ENCODE data around the gene CHMP1A. TPM values are rescaled to one million over a fixed set of nuclear protein-coding genes. Genes with fewer than 3 reads are reported as not detected.

Gene CHMP1A
- total RNA-seq, 1 experiment from 2014 or later, result 132 TPM

- no peaks in the 10 kb centered on the region for H3K36me3 Mint-ChIP-seq (ENCODE audit: insufficient read depth, unreplicated experiment)
- no peaks in the 10 kb centered on the region for H3K4me1 Mint-ChIP-seq (ENCODE audit: low read depth, unreplicated experiment)
- peaks cover 68% of the 10 kb centered on the region for H3K27me3 Mint-ChIP-seq (ENCODE audit: unreplicated experiment)
- intact Hi-C loops (cut with micrococcal nuclease; ENCODE audit: unreplicated experiment), result no loop called here
- DNase-seq, result no peak
- CTCF ChIA-PET, result no interaction called here
- no peak overlapping the region for H3K4me3 Mint-ChIP-seq (ENCODE audit: low read depth, unreplicated experiment)
- BruUV-seq (replicated peaks), result no TSS peak
- TF ChIP-seq CTCF (IDR thresholded peaks at IDR 0.05; ENCODE audit: unreplicated experiment), result no peak
- no peak overlapping the region for H3K27ac Mint-ChIP-seq (ENCODE audit: unreplicated experiment)
- no peaks in the 10 kb centered on the region for H3K9me3 Mint-ChIP-seq (ENCODE audit: low read depth, unreplicated experiment)
These were observed 32.4 kb downstream of the CHMP1A start for GRCh38 chr16:89624777-89625761.

- DNase-seq, result no peak
- BruUV-seq (replicated peaks), result no TSS peak
- CTCF ChIA-PET, result no interaction called here
- H3K4me3 Mint-ChIP-seq (ENCODE audit: low read depth, unreplicated experiment), result no peak overlapping the region
- peaks cover 66% of the 10 kb centered on the region for H3K27me3 Mint-ChIP-seq (ENCODE audit: unreplicated experiment)
- H3K36me3 Mint-ChIP-seq (ENCODE audit: insufficient read depth, unreplicated experiment), result no peaks in the 10 kb centered on the region
- no peak overlapping the region for H3K27ac Mint-ChIP-seq (ENCODE audit: unreplicated experiment)
- no peaks in the 10 kb centered on the region for H3K9me3 Mint-ChIP-seq (ENCODE audit: low read depth, unreplicated experiment)
- no peaks in the 10 kb centered on the region for H3K4me1 Mint-ChIP-seq (ENCODE audit: low read depth, unreplicated experiment)
- no peak for TF ChIP-seq CTCF (IDR thresholded peaks at IDR 0.05; ENCODE audit: unreplicated experiment)
- intact Hi-C loops (cut with micrococcal nuclease; ENCODE audit: unreplicated experiment), result no loop called here
These were observed 33.8 kb downstream of the CHMP1A start for GRCh38 chr16:89623511-89624261.

GRCh38 chr16:89621698-89622409 lies 35.7 kb downstream of the CHMP1A start:
- no peak overlapping the region for H3K27ac Mint-ChIP-seq (ENCODE audit: unreplicated experiment)
- no peaks in the 10 kb centered on the region for H3K36me3 Mint-ChIP-seq (ENCODE audit: insufficient read depth, unreplicated experiment)
- H3K4me1 Mint-ChIP-seq (ENCODE audit: low read depth, unreplicated experiment), result peaks cover under 1% of the 10 kb centered on the region
- peaks cover 69% of the 10 kb centered on the region for H3K27me3 Mint-ChIP-seq (ENCODE audit: unreplicated experiment)
- H3K9me3 Mint-ChIP-seq (ENCODE audit: low read depth, unreplicated experiment), result no peaks in the 10 kb centered on the region
- H3K4me3 Mint-ChIP-seq (ENCODE audit: low read depth, unreplicated experiment), result no peak overlapping the region
- BruUV-seq (replicated peaks), result no TSS peak
- CTCF ChIA-PET, result no interaction called here
- DNase-seq, result no peak
- TF ChIP-seq CTCF (IDR thresholded peaks at IDR 0.05; ENCODE audit: unreplicated experiment), result no peak
- intact Hi-C loops (cut with micrococcal nuclease; ENCODE audit: unreplicated experiment), result no loop called here

GRCh38 chr16:89621136-89621697 lies 36.3 kb downstream of the CHMP1A start:
- peaks cover 7% of the 10 kb centered on the region for H3K4me1 Mint-ChIP-seq (ENCODE audit: low read depth, unreplicated experiment)
- BruUV-seq (replicated peaks), result no TSS peak
- peaks cover 76% of the 10 kb centered on the region for H3K27me3 Mint-ChIP-seq (ENCODE audit: unreplicated experiment)
- intact Hi-C loops (cut with micrococcal nuclease; ENCODE audit: unreplicated experiment), result no loop called here
- H3K4me3 Mint-ChIP-seq (ENCODE audit: low read depth, unreplicated experiment), result no peak overlapping the region
- CTCF ChIA-PET, result no interaction called here
- peaks cover 5% of the 10 kb centered on the region for H3K36me3 Mint-ChIP-seq (ENCODE audit: insufficient read depth, unreplicated experiment)
- H3K27ac Mint-ChIP-seq (ENCODE audit: unreplicated experiment), result no peak overlapping the region
- H3K9me3 Mint-ChIP-seq (ENCODE audit: low read depth, unreplicated experiment), result no peaks in the 10 kb centered on the region
- DNase-seq, result no peak
- TF ChIP-seq CTCF (IDR thresholded peaks at IDR 0.05; ENCODE audit: unreplicated experiment), result no peak
